Stimulated activated naive CD4-positive, alpha-beta T cell (primary cell): Measurements from ENCODE around the gene WWC1.

Experiments used
- DNase-seq, 6 experiments: peaks; one replicate each; lab custom pipeline; 2025; lab: John Stamatoyannopoulos, UW

WWC1 gene

DNA sequence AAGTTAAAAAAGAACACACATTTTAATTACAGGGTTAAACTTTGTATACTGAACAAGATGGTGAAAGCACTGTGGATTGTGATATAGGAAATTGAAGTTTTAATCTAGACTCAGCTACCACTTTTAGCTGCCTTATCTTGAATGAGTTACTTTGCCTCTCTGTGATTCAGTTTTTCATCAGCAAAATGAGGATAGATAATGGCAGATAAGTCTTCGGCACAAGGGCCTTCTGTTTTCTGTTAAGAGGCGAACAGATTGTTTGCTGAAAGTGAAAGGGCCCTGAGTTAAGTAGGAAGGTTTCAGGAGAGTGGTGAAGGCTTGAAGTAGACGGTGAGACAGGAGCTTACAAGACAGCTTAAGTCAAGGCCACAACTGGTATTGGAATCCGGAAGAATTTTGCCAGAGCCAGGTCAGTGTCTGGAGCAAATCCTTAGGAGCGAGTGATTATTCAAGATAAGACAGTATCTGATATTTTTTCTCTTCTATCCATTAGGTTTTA lies 202.7 kb downstream of the WWC1 start:
- no peak for DNase-seq

DNA sequence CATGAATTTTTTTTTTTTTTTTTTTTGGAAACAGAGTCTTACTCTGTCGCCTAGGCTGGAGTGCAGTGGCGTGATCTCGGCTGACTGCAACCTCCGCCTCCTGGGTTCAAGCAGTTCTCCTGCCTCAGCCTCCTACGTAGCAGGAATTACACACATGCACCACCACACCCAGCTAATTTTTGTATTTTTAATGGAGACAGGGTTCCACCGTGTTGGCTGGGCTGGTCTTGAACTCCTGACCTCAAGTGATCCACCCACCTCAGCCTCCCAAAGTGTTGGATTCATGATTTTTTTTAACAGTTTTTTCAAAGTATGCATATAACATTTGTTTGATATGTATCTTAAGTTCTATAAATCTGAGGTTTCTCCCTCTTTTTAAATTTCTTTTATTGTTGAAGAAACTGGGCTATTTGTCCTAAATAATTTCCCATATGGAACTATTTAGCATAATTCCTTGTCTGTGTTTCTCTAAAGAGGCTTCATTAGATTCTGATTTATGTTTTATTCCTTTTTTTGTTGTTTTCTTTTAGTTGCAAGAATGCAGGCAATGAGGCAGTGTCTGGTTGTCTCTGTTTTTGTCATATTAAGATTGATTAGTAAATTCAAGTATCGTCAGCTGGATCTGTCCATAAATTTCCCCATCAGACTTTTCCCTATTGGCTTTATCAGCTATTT lies 211.3 kb downstream of the WWC1 start:
- no peak for DNase-seq

DNA sequence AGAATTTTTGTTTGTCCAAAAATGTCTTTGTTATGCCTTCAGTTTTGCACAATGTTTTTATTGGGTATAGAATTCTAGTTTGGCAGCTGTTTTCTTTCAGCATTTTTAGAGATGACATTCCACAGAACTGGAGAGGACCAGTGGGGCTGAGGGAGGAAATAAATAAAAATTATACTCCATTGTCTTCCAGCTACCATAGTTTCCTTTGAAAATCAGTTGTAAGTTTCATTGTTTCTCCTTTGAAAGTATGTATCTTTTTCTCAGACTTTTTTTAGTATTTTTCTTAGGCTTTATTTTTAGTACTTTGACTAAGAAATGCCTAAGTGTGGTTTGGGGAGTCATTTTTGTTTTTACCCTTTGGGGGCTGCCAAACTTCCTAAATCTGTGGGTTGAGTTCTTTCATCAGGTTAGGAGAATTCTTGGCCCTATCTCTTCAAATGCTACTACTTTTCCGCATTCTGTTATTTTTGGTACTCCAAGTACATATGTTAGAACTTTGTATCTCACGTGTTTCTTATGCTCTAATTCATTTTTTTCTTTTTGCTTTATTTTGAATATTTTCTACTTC lies 222.5 kb downstream of the WWC1 start:
- no peak for DNase-seq
